Stomach (tissue), 9 donors: ENCODE measurements around the gene TRIM17. TPM values are rescaled to one million over a fixed set of nuclear protein-coding genes. Genes with fewer than 3 reads are reported as not detected.
"Not testable (repeated sequence)": the region's sequence is repeated elsewhere in the genome, so short reads cannot be mapped to it uniquely, and the experiment has no call there.

ENCODE experiments used
- DNase-seq, 2 donors: peaks; one replicate each; pipeline versions ENCODE4 v3.0.0 to v3.0.0-alpha.2; 2013 to 2019
- H3K27ac ChIP-seq, 5 donors: fragments of 200-600 bp in 4 of 5; sonication (generic) in 4 of 5; one replicate each; pipeline ENCODE4 v1.5.1; 2013 to 2019; ENCODE audit warnings: mild to moderate bottlenecking in 1 of 5, moderate library complexity in 1 of 5
- H3K27me3 ChIP-seq, 3 donors: fragments of 200-600 bp; sonication (generic); one replicate each; pipeline ENCODE4 v1.5.1; 2017 to 2019; ENCODE audit warnings: mixed run types in 1 of 3
- H3K36me3 ChIP-seq, 4 donors: fragments of 200-600 bp; sonication (generic); 1 replicate in 3 of 4; 2 replicates in 1 of 4; pipeline ENCODE4 v1.5.1; 2016 to 2019
- H3K4me1 ChIP-seq, 4 donors: fragments of 200-600 bp; sonication (generic); one replicate each; pipeline ENCODE4 v1.5.1; 2016 to 2019
- H3K4me3 ChIP-seq, 4 donors: fragments of 200-600 bp; sonication (generic) in 3 of 4; one replicate each; pipeline ENCODE4 v1.5.1; 2016 to 2019; ENCODE audit warnings: mild to moderate bottlenecking in 1 of 4
- H3K9me3 ChIP-seq, 4 donors: fragments of 200-600 bp; sonication (generic); one replicate each; pipeline ENCODE4 v1.5.1; 2016 to 2019
- CTCF ChIP-seq, 7 experiments: fragments of 450-650 bp in 4 of 7; fragments of 200-600 bp in 3 of 7; sonication (generic) in 3 of 7; IDR thresholded peaks; one replicate each; pipeline ENCODE4 v1.5.1; 2016 to 2019; ENCODE audit warnings: antibody characterized with exemption in 7 of 7, control low read depth in 2 of 7, mild to moderate bottlenecking in 1 of 7
- EP300 ChIP-seq: sonication (generic); formaldehyde crosslinking; IDR thresholded peaks from one replicate; pipeline ENCODE4 v1.6.1; 2017; ENCODE audit warnings: antibody characterized with exemption
- POLR2A ChIP-seq, 4 donors: fragments of 450-650 bp; IDR thresholded peaks; one replicate each; pipeline ENCODE4 v1.6.1; 2016; ENCODE audit warnings: antibody characterized with exemption in 4 of 4, control low read depth in 2 of 4, mild to moderate bottlenecking in 1 of 4, moderate library complexity in 1 of 4
- POLR2AphosphoS5 ChIP-seq, 3 donors: sonication (generic); formaldehyde crosslinking; IDR thresholded peaks; one replicate each; pipeline ENCODE4 v1.6.1; 2016; ENCODE audit warnings: antibody characterized with exemption in 3 of 3
- WGBS, 5 donors: extraction: QIAGEN DNeasy Blood & Tissue Kit in 3 of 5; methylation state at CpG; one replicate each; pipeline versions ENCODE4 v1.1.5 to v1.1.7; 2013 to 2018; 5-methylcytosine and 5-hydroxymethylcytosine counted together
- intact Hi-C: fragments of 100-400 bp; cut with DNase I; formaldehyde crosslinking; loops from one replicate; pipeline ENCODE4 v1.15.1; 2023; ENCODE audit warnings: low total_unique reads
- polyA plus RNA-seq, 3 donors: library from polyadenylated mRNA; stranded (reverse); fragments of 200-250 nt; gene quantifications; one replicate each; pipeline ENCODE4 v1.2.3, GENCODE V29; 2013
- total RNA-seq, 5 donors: library from RNA; depleted of rRNA; stranded (reverse); fragments of >200 nt; gene quantifications; one replicate each; pipeline versions ENCODE4 v1.1.0 to v1.2.3, GENCODE V29; 2014 to 2016
- donor health status: healthy with polysubstance abuse.
- donor health status: Bipolar disorder and iron deficiency.
- donor health status: healthy.

TRIM17 gene
- total and polyA plus RNA-seq, 8 donors: 1.2 to 6.2 (median 1.8) TPM; not detected in 3

- DNase-seq: no peak
- no peak overlapping the region for H3K4me3 ChIP-seq
- H3K9me3 ChIP-seq: no peaks in the 10 kb centered on the region
- H3K36me3 ChIP-seq: no peaks in the 10 kb centered on the region
- H3K27ac ChIP-seq: no peak overlapping the region
- intact Hi-C loops: no loop called here
- no peak for TF ChIP-seq CTCF (IDR thresholded peaks at IDR 0.05)
- no peak for TF ChIP-seq POLR2AphosphoS5 (IDR thresholded peaks at IDR 0.05)
- TF ChIP-seq EP300: no peak
- TF ChIP-seq POLR2A (IDR thresholded peaks at IDR 0.05): no peak
- peaks cover 5 to 100% (median 52%) of the 10 kb centered on the region in 3 donors for H3K27me3 ChIP-seq
- 86 to 92% (median 88%) methylated on average over 9 of the region's 9 CpGs for WGBS, 5 donors
- H3K4me1 ChIP-seq: peaks cover 6 to 11% (median 9%) of the 10 kb centered on the region in 4 donors
These were observed 24.3 kb upstream of the TRIM17 start for GRCh38 chr1:228440761-228441500.

GRCh38 chr1:228438266-228438665 lies 21.6 kb upstream of the TRIM17 start:
- H3K27me3 ChIP-seq: peaks cover 5 to 99% (median 36%) of the 10 kb centered on the region in 3 donors
- H3K4me1 ChIP-seq: no peaks in the 10 kb centered on the region
- no peak for TF ChIP-seq CTCF (IDR thresholded peaks at IDR 0.05)
- no peak for TF ChIP-seq EP300
- no peak for TF ChIP-seq POLR2AphosphoS5 (IDR thresholded peaks at IDR 0.05)
- TF ChIP-seq POLR2A (IDR thresholded peaks at IDR 0.05): no peak
- no peaks in the 10 kb centered on the region for H3K36me3 ChIP-seq
- no peak overlapping the region for H3K4me3 ChIP-seq
- no peak for DNase-seq
- H3K9me3 ChIP-seq: no peaks in the 10 kb centered on the region
- H3K27ac ChIP-seq: no peak overlapping the region
- intact Hi-C loops: no loop called here
- WGBS, 5 donors: 18 to 65% (median 46%) methylated on average over 1 of the region's 1 CpG

- Histone ChIP-seq H3K27me3 (peaks cover 0 to 93% (median 28%) of the 10 kb centered on the region in 3 donors), H3K36me3 (no peaks in the 10 kb centered on the region), H3K9me3 (no peaks in the 10 kb centered on the region), H3K27ac (no peak overlapping the region), H3K4me1 (no peaks in the 10 kb centered on the region), H3K4me3 (no peak overlapping the region)
- intact Hi-C loops: no loop called here
- 80 to 87% (median 84%) methylated on average over 7 of the region's 7 CpGs for WGBS, 5 donors
- no peak for TF ChIP-seq CTCF (IDR thresholded peaks at IDR 0.05)
- no peak for TF ChIP-seq POLR2AphosphoS5 (IDR thresholded peaks at IDR 0.05)
- TF ChIP-seq POLR2A (IDR thresholded peaks at IDR 0.05): no peak
- no peak for TF ChIP-seq EP300
- no peak for DNase-seq
These were observed 20.8 kb upstream of the TRIM17 start for GRCh38 chr1:228437424-228437962.

GRCh38 chr1:228434689-228435088 lies 18.0 kb upstream of the TRIM17 start:
- DNase-seq: no peak
- no peak for TF ChIP-seq POLR2A (IDR thresholded peaks at IDR 0.05)
- no peak for TF ChIP-seq POLR2AphosphoS5 (IDR thresholded peaks at IDR 0.05)
- TF ChIP-seq EP300: no peak
- TF ChIP-seq CTCF (IDR thresholded peaks at IDR 0.05): no peak
- Histone ChIP-seq H3K27ac (no peak overlapping the region), H3K4me1 (no peaks in the 10 kb centered on the region), H3K27me3 (peaks cover 0 to 93% (median 7%) of the 10 kb centered on the region in 3 donors), H3K36me3 (no peaks in the 10 kb centered on the region), H3K4me3 (no peak overlapping the region), H3K9me3 (no peaks in the 10 kb centered on the region)
- 82 to 89% (median 84%) methylated on average over 4 of the region's 4 CpGs for WGBS, 5 donors
- intact Hi-C loops: no loop called here

- DNase-seq, intact Hi-C loops, H3K4me1 ChIP-seq, H3K9me3 ChIP-seq, H3K4me3 ChIP-seq, H3K36me3 ChIP-seq, H3K27ac ChIP-seq: not testable (repeated sequence)
- H3K27me3 ChIP-seq: peaks cover 0 to 93% (median 9%) of the 10 kb centered on the region in 3 donors
- 41 to 53% (median 49%) methylated on average over 7 of the region's 7 CpGs for WGBS, 5 donors
These were observed 16.8 kb upstream of the TRIM17 start for GRCh38 chr1:228433337-228434053.
